HG03060 (cell line): ENCODE results near the gene CACNA1H.

Experiments used
- ATAC-seq: cut with Tn5 transposase; IDR thresholded peaks from one replicate; pipeline ENCODE4 v1.9.1; 2021; ENCODE audit warnings: low read depth, moderate number of reproducible peaks; ENCODE audit not compliant: unreplicated experiment

The CACNA1H gene

GRCh38 chr16:1140582-1141162, 12.2 kb upstream of the CACNA1H start:
- ATAC-seq, result no peak

DNA sequence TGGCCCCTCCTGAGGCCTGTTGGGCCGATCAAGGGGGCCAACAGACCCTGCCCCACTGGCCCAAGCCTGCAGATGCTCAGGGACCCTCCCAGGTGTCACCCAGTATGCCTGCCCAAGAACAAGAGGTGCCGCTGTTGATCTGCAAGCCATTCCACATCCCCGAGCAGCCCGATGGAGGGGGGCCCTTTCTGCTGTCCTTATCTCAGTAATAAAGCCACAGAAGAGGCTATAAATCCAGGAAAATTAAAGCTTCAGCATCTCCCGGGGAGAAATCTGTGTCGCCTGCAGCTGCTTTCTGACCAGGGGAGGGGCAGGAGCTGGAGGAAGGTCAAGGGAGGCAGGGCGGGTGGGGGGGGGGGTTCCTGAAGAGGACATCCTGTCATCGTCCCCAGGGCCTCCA, 11.7 kb upstream of the CACNA1H start:
- ATAC-seq, result no peak

DNA sequence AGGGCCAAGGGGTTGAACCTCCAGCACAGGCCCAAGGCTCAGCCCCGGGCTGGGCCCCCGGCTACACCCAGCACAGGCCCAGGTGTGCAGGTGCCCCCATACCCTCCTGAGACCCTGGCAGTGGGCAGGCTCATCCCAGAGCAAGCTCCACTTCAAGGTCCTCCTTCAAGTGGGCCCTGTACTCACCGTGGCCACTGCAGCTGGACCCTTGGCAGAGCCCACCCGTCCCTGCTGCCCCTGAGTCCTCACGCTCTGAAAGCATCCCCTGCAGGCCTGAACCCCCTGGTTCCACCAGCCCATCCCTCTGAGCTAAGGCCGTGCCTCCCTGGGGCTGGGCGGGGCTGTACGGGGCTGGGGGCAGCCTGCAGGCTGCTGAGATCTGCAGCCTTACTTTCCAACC, 11.2 kb upstream of the CACNA1H start:
- no peak for ATAC-seq

DNA sequence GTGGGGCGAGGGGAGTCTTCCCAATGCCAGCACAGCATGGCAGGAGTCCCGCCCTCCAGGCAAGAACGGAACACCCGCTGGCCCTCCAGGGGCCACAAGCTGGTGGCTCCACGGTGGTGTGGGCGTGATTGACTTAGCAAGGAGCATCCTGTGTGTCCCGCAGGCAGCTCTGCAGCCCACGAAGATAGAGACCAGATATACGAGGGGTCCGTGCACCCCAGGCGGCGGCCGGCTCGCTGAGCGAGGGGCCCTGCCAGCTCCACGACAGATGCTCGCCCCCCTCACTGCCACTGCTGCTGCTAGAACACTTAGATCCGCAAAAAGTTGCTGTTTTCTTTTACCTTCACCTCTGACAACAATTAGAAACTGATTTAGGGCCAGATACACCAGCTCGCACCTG, 10.0 kb upstream of the CACNA1H start:
- ATAC-seq, result no peak

DNA sequence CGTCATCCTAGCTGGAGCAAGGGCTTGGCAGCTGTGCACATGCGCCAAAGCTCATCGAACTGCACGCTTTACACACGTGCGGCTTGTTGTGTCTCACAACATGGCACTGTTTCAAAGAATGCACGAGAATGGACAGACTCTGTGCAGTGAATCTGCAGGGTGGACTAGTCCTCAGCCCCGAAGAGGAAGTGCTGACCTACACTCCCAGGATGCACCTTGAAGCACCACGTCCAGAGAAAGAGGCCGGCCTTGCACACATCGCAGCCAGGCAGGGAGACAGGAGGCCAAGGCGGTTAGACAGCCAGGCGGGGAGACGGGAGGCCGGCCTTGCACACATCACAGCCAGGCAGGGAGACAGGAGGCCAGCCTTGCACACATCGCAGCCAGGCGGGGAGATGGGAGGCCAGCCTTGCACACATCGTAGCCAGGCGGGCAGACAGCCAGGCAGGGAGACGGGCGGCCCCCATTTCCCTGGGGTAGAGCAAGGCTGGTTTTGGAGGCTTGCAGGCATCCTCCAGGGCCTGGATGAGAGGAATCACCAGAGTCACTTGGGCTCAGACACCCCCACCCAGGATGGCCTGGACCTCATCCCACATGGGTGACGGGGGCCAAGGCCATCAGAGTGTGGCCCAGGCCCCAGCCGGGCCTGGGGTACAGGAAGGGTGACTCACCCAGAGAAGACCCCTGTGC, 9.0 kb upstream of the CACNA1H start:
- no peak for ATAC-seq

- no peak for ATAC-seq
These were observed 8.2 kb upstream of the CACNA1H start for GRCh38 chr16:1144476-1145382.

- ATAC-seq, result no peak
These were observed 7.4 kb upstream of the CACNA1H start for GRCh38 chr16:1145383-1146100.

- no peak for ATAC-seq
These were observed 6.5 kb upstream of the CACNA1H start for GRCh38 chr16:1146409-1146808.

GRCh38 chr16:1147027-1147426, 5.9 kb upstream of the CACNA1H start:
- ATAC-seq, result no peak

GRCh38 chr16:1149101-1149636, 3.7 kb upstream of the CACNA1H start:
- ATAC-seq, result no peak

DNA sequence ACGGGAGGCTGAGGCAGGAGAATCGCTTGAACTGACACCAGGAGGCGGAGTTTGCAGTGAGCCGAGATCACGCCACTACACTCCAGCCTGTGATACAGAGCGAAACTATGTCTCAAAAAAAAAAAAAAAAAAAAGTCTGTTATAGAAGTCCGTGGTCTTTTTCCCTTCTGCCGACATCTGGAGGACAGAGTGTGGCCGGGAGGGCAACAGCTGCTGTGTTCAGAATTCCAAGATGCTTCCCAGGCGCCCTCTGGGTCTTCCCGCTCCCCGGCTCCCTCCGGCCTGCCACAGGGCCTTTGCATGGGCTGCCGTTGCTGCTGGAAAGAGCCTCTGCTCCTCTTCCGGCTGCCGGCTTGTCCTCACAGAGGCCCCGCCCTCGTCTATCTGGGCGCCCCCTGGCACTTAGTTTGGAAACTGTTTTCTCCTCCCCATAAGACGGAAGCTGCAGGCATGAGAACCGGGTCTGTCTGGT, 2.4 kb upstream of the CACNA1H start:
- no peak for ATAC-seq

GRCh38 chr16:1151424-1152122, 1.3 kb upstream of the CACNA1H start:
- ATAC-seq, result no peak

DNA sequence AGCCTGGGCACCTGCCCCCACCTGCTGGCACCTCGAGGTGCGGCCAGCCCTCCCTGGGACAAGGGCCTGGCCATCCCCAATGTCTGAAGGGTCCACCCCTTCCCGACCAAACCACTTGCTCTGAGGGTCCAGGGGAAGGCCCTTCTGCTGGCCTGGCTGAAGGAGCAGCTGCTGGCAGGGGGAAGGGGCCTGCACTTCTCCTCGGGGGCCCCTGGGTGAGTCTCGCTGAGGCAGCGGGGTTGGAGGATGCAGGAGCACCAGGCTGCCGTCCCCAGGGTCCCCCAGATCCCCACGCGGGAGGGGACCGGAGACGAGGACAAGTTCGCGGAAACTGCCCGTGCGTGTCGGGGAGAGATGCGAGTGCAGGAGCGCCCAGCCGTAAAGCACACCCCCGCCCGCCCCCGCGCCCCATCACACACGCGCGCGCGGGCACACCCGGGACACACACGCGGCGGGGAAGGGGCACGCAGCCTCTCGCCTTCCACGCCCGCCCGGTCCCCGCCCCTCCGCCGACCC, 725 bp upstream of the CACNA1H start:
- ATAC-seq, result no peak

- no peak for ATAC-seq
These were observed 714 bp downstream of the CACNA1H start for GRCh38 chr16:1153480-1154160.

DNA sequence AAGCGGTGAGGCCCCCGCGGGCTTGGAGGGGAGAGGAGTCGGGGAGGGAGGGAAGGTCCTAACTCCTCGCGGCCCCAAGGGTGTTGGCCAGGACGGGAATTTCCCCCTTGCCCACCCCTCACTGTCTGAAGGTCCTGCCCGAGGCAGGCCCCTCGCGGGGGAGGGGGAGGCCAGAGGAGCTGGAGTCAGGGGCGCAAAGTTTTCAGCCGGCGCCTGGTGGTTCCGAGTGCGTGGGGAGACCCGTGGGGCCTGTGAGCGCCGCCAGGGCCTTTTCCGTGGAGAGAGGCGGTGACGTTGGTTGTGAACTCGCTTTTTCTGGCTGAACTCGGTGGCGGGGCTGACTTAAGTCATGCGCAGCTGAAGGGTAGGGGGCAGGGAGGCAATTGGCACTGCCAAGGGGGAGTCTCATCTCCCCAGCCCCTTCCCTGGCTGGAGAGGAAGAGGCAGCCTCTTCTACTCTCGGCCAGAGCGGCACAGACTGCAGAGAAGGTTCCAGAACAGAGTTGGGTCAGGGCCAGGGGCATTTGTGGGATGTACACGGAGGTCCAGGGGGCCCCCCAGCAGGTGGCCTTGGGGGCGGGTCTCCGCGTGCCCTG, 1.5 kb downstream of the CACNA1H start:
- ATAC-seq, result no peak

GRCh38 chr16:1154887-1155331, 2.0 kb downstream of the CACNA1H start:
- no peak for ATAC-seq

DNA sequence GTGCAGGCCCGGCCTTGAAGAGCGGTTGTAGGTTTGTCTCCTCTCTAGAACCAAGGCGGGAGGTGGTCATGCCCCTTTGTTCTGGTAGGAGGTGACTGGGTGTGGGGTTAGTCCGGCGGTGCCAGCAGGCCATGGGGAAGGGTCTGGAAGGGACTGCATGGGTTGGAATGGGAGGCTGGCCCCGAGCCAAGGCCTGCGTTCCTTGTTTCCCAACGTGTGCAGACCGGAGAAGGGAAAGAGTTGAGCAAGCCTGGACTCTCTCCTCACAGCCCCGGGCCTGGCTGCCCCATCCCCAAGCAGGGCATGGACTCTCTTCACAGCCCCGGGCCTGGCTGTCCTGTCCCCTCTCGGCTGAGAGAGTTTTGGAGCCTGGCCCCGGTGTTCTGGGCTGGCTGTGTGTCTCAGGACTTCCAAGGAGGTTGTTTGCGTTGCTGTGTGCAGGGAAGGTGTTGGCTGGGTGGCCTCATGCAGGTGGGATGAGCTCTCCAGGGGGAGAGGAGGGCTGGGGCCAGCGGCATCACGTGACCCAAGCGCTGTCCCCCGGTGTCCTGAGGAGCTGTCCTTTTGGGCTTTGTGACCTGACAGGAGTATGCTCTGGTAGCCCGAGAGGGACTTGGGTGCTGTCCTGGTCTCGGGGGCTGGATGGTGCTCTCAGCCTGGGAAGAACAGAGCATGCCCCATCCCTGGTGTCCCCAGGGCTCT, 2.6 kb downstream of the CACNA1H start:
- no peak for ATAC-seq
